Natural killer cell (primary cell): ENCODE results near the gene RAMP1. TPM values are rescaled to one million over a fixed set of nuclear protein-coding genes. Genes with fewer than 3 reads are reported as not detected.
A peak's percentile ranks its signal among the peaks of the same experiment; 100 is the strongest.

ENCODE experiments used
- ATAC-seq, 3 donors: fragments of 150-1000 bp in 2 of 3; fragments of 200-7000 bp in 1 of 3; cut with Tn5 transposase; 1 replicate in 1 of 3; 2 replicates in 2 of 3; pipeline ENCODE4 v1.10.0; 2021; ENCODE audit warnings: mild to moderate bottlenecking in 2 of 3, moderate library complexity in 2 of 3
- DNase-seq, 2 donors: peaks; one replicate each; pipeline versions ENCODE4 v3.0.0 to v3.0.0-alpha.2; 2013 to 2021; ENCODE audit warnings: mixed read lengths in 1 of 2
- H3K27ac ChIP-seq: one replicate; pipeline ENCODE4 v1.5.1; 2013; ENCODE audit warnings: mild to moderate bottlenecking, low read length
- H3K27me3 ChIP-seq: one replicate; pipeline ENCODE4 v1.6.1; 2013; ENCODE audit warnings: low read length; ENCODE audit not compliant: control insufficient read depth, insufficient read depth
- H3K36me3 ChIP-seq: one replicate; pipeline ENCODE4 v1.6.1; 2013; ENCODE audit warnings: low read length; ENCODE audit not compliant: control insufficient read depth, insufficient read depth
- H3K4me1 ChIP-seq: one replicate; pipeline ENCODE4 v1.6.1; 2013; ENCODE audit warnings: low read length; ENCODE audit not compliant: control insufficient read depth, insufficient read depth
- H3K4me3 ChIP-seq: one replicate; pipeline ENCODE4 v1.5.1; 2013; ENCODE audit warnings: low read length
- H3K9me3 ChIP-seq: one replicate; pipeline ENCODE4 v1.6.1; 2013; ENCODE audit warnings: low read length; ENCODE audit not compliant: control insufficient read depth, insufficient read depth
- H3K27ac Mint-ChIP-seq, 2 donors: one replicate each; pipeline ENCODE4 v1.8.0; 2022; ENCODE audit warnings: mild to moderate bottlenecking in 2 of 2, mixed read lengths in 2 of 2, moderate library complexity in 1 of 2
- H3K27me3 Mint-ChIP-seq, 2 donors: one replicate each; pipeline ENCODE4 v1.8.0; 2022; ENCODE audit warnings: low read depth in 2 of 2, mixed read lengths in 2 of 2
- H3K36me3 Mint-ChIP-seq: one replicate; pipeline ENCODE4 v1.8.0; 2022; ENCODE audit warnings: mixed read lengths
- H3K4me1 Mint-ChIP-seq, 2 donors: one replicate each; pipeline ENCODE4 v1.8.0; 2022; ENCODE audit warnings: mixed read lengths in 2 of 2
- H3K4me3 Mint-ChIP-seq: one replicate; pipeline ENCODE4 v1.8.0; 2022; ENCODE audit warnings: mild to moderate bottlenecking, moderate library complexity, mixed read lengths
- H3K9me3 Mint-ChIP-seq, 2 donors: one replicate each; pipeline ENCODE4 v1.8.0; 2022; ENCODE audit warnings: mixed read lengths in 2 of 2
- WGBS: methylation state at CpG from one replicate; pipeline ENCODE4 v1.1.7; 2013; ENCODE audit warnings: missing lambda C conversion rate; ENCODE audit not compliant: insufficient coverage; 5-methylcytosine and 5-hydroxymethylcytosine counted together
- intact Hi-C: fragments of 100-400 bp; cut with micrococcal nuclease; formaldehyde crosslinking; loops from one replicate; pipeline ENCODE4 v1.14.2; 2022
- total RNA-seq, 4 donors: library from RNA; stranded (reverse); fragments of 120-200 nt in 1 of 4; gene quantifications; one replicate each; pipeline versions ENCODE4 v1.2.3 to v1.2.4, GENCODE V29; 2013 to 2022
- TF ChIP-seq, protein P1 (sequence below): fragments of 200-600 bp; IDR thresholded peaks from one replicate; pipeline ENCODE4 v1.8.0; 2022; ENCODE audit warnings: antibody characterized with exemption

RAMP1 gene
- total RNA-seq, 3 donors from 2014 or later (not counting 1 experiment from before 2014, with no cell fraction given): 3.9 to 11.0 (median 4.9) TPM

DNA sequence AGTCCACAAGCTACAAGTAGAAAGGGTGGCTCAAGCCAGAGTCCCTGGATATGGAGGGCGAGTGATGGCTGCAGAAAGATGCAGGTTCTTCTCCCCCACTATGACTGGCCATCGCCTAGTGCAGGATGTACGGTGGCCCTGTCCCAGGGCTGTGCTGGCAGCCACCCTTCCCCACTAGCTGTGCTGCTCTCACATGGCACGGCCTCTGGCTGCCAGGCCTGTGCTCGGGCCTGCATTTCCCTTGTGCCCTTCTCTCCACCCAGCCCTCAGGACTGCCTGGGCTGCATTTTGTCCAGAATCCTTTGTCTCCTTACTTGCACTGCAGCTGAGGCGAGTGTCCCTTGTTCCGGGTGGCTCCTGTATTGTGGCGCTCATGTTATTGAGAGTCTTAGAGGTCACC, 1.6 kb upstream of the RAMP1 start:
- peaks cover 24% of the 10 kb centered on the region for H3K4me1 ChIP-seq
- H3K27me3 Mint-ChIP-seq: peaks cover 12 to 14% of the 10 kb centered on the region in 2 donors
- H3K27ac Mint-ChIP-seq: no peak overlapping the region
- WGBS: 86% methylated on average over 8 of the region's 8 CpGs
- no peak overlapping the region for H3K27ac ChIP-seq
- DNase-seq (no peak), ATAC-seq (no peak)
- TF ChIP-seq, protein P1, sequence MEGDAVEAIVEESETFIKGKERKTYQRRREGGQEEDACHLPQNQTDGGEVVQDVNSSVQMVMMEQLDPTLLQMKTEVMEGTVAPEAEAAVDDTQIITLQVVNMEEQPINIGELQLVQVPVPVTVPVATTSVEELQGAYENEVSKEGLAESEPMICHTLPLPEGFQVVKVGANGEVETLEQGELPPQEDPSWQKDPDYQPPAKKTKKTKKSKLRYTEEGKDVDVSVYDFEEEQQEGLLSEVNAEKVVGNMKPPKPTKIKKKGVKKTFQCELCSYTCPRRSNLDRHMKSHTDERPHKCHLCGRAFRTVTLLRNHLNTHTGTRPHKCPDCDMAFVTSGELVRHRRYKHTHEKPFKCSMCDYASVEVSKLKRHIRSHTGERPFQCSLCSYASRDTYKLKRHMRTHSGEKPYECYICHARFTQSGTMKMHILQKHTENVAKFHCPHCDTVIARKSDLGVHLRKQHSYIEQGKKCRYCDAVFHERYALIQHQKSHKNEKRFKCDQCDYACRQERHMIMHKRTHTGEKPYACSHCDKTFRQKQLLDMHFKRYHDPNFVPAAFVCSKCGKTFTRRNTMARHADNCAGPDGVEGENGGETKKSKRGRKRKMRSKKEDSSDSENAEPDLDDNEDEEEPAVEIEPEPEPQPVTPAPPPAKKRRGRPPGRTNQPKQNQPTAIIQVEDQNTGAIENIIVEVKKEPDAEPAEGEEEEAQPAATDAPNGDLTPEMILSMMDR: no peak
- intact Hi-C loops: loop anchor here (1.0 to 2.0 kb wide), 4 partner anchors 66 to 406 kb away; partner anchors contain the start of gene UBE2F
- no peak overlapping the region for H3K4me3 Mint-ChIP-seq
- H3K36me3 Mint-ChIP-seq: no peaks in the 10 kb centered on the region
- no peaks in the 10 kb centered on the region for H3K27me3 ChIP-seq
- H3K4me3 ChIP-seq: no peak overlapping the region
- H3K9me3 Mint-ChIP-seq: no peaks in the 10 kb centered on the region
- peaks cover 14 to 18% of the 10 kb centered on the region in 2 donors for H3K4me1 Mint-ChIP-seq
- H3K9me3 ChIP-seq: no peaks in the 10 kb centered on the region
- H3K36me3 ChIP-seq: no peaks in the 10 kb centered on the region

DNA sequence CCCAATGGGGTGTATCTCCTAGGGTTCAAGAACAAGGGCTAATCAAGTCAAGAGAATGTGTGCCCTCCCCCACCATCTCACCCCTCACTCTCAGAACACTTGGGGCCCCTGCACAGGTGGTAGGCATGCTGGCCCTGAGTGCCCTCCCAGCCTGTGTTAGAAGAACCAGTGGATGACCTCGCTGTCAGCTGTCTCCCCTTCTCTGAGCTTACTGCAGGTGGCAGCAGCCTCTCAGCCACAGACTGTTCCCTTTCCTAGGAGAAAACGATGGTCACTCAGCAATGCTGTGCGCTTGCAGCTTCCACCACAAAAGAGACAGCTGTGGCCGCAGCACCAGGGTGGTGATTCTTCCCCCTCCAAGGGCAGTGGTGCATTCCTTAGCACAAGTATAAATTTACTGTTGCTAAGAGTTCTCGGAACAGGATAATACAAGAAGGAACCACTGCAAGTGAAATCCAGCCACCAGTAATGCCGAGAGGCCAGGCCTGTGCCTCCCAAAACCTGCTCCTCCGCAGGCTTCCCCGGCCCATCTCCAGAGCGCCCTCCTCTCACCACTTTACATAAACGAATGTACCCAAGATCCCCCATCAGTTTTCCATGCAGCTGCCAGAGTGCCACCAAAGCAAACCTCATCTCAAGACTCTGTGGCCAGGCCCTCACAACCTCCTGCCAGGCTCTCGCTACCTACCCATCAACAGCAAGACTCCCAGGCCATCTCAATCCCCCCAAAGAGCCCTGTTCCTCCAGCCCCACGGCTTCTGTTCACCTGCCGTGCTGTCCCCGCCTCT, 935 bp upstream of the RAMP1 start:
- Mint-ChIP-seq H3K36me3 (no peaks in the 10 kb centered on the region), H3K9me3 (no peaks in the 10 kb centered on the region), H3K27me3 (peaks cover 12 to 14% of the 10 kb centered on the region in 2 donors), H3K27ac (peak overlapping the region; percentile 62 to 84), H3K4me3 (peak overlapping the region; percentile 93), H3K4me1 (peaks cover 14 to 18% of the 10 kb centered on the region in 2 donors)
- ATAC-seq (peak; percentile 80 to 94 (median 86)), DNase-seq (peak; percentile 54 to 69)
- WGBS: 52% methylated on average over 14 of the region's 14 CpGs
- intact Hi-C loops: loop anchor here (1.0 to 2.0 kb wide), 4 partner anchors 65 to 405 kb away; partner anchors contain the start of gene UBE2F
- Histone ChIP-seq H3K4me1 (peaks cover 24% of the 10 kb centered on the region), H3K36me3 (no peaks in the 10 kb centered on the region), H3K4me3 (peak overlapping the region; percentile 17), H3K27ac (no peak overlapping the region), H3K9me3 (no peaks in the 10 kb centered on the region), H3K27me3 (no peaks in the 10 kb centered on the region)
- TF ChIP-seq, protein P1: peak; percentile 75

DNA sequence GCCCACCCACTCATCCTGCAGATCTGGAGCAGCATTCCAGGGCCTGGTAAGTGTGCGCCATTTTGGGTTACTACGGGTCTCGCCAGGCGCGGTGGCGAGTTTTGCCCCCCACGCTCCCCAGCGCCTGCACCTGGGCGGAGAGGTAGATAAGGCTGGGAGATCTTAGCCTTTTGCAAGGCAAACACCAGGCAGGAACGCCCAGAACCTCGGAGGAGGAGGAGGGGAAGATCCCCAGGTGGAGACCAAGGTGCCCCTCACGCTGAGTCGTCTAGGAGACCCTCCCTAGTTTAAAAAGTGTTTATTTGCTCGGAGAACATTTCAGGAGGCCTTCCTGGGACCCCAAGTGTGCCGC, 365 bp upstream of the RAMP1 start:
- TF ChIP-seq, protein P1: no peak
- Histone ChIP-seq H3K4me1 (peaks cover 24% of the 10 kb centered on the region), H3K27ac (no peak overlapping the region), H3K4me3 (peak overlapping the region; percentile 17), H3K27me3 (no peaks in the 10 kb centered on the region), H3K9me3 (no peaks in the 10 kb centered on the region), H3K36me3 (no peaks in the 10 kb centered on the region)
- 62% methylated on average over 15 of the region's 15 CpGs for WGBS
- intact Hi-C loops: loop anchor here (2.0 kb wide), 1 partner anchor 108 kb away; the partner anchor contains the start of gene UBE2F
- H3K36me3 Mint-ChIP-seq: no peaks in the 10 kb centered on the region
- H3K27me3 Mint-ChIP-seq: peaks cover 12 to 14% of the 10 kb centered on the region in 2 donors
- peak overlapping the region; percentile 93 for H3K4me3 Mint-ChIP-seq
- no peaks in the 10 kb centered on the region for H3K9me3 Mint-ChIP-seq
- H3K4me1 Mint-ChIP-seq: peaks cover 14 to 18% of the 10 kb centered on the region in 2 donors
- H3K27ac Mint-ChIP-seq: peak overlapping the region in 1 of 2 donors; percentile 84
- no peak for ATAC-seq
- no peak for DNase-seq
